ENCODE results near the gene MTERF2. TPM values are rescaled to one million over a fixed set of nuclear protein-coding genes. Genes with fewer than 3 reads are reported as not detected.

The MTERF2 gene
- total RNA-seq, 1 experiment from 2014 or later: 5.0 TPM

DNA sequence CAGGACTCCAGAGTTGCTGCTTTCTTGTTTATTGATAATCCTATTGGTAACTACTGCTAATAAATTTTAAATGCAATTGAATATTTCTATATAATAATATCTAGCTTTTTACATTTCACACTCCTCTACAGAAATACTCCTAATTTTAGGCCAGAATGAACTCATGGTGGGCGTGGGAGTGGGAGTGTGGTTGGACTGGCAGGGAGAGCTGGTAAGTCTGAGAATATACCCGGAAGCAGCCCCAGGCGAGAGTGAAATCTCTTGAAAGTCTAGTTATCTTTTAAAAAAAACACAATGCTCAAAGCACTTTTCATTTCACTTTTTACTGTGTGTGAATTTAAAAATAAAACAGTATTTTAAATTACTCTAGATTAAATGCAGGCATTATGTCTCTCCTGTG, 26.5 kb downstream of the MTERF2 start:
- Histone ChIP-seq H4K8ac (replicated peaks; ENCODE audit: insufficient read length, low read depth, low read length) (no peak overlapping the region), H4K91ac (ENCODE audit: insufficient read length, low read depth, low read length) (no peak overlapping the region), H3K4me1 (ENCODE audit: insufficient read depth, low read length) (no peaks in the 10 kb centered on the region), H3K9ac (ENCODE audit: extremely low read depth, insufficient read length, low read length) (no peak overlapping the region), H3K4ac (ENCODE audit: low read depth, low read length) (no peak overlapping the region), H3K27me3 (ENCODE audit: insufficient read depth, low read length) (no peaks in the 10 kb centered on the region; the same call in 1 of the 2 replicates), H2AFZ (ENCODE audit: low read length) (no peak overlapping the region), H3K4me2 (ENCODE audit: insufficient read depth, insufficient read length, low read length) (no peak overlapping the region), H3K18ac (ENCODE audit: insufficient read length, low read depth, low read length) (no peak overlapping the region), H2BK5ac (ENCODE audit: insufficient read length, low read length) (no peak overlapping the region), H3K79me2 (ENCODE audit: insufficient read depth, low read length) (0 out of 2 replicates have a peak, but pooled peaks cover 2% of the 10 kb centered on the region), H3K9me3 (ENCODE audit: control insufficient read depth, low read depth, low read length) (no peaks in the 10 kb centered on the region), H2BK15ac (ENCODE audit: low read depth, low read length) (no peak overlapping the region), H2BK12ac (ENCODE audit: insufficient read length, low read depth, low read length) (no peak overlapping the region), H3T11ph (ENCODE audit: low read length) (no peak overlapping the region), H2BK120ac (ENCODE audit: low read depth, low read length, poor library complexity, severe bottlenecking) (no peak overlapping the region), H4K20me1 (ENCODE audit: control insufficient read depth, insufficient read depth, insufficient read length) (no peaks in the 10 kb centered on the region), H3K27ac (ENCODE audit: insufficient read length, low read depth, low read length) (no peak overlapping the region), H3K56ac (ENCODE audit: insufficient read length, low read depth, low read length) (no peak overlapping the region), H4K5ac (ENCODE audit: insufficient read length, low read depth, low read length) (no peak overlapping the region), H3K14ac (ENCODE audit: insufficient read depth, low read length) (no peak overlapping the region), H3K23me2 (ENCODE audit: insufficient read length, low read depth, low read length, poor library complexity, severe bottlenecking) (peaks cover 10% of the 10 kb centered on the region), H2AK5ac (ENCODE audit: insufficient read length, low read length) (no peak overlapping the region), H3K79me1 (ENCODE audit: insufficient read depth, low read depth, low read length, poor library complexity, severe bottlenecking) (no peaks in the 10 kb centered on the region), H3K23ac (ENCODE audit: insufficient read length, low read depth, low read length) (no peak overlapping the region), H2BK20ac (ENCODE audit: low read depth, low read length, poor library complexity, severe bottlenecking) (no peak overlapping the region)
- Mint-ChIP-seq H3K9me3 (no peaks in the 10 kb centered on the region; a peak in 1 of 5 replicates), H3K27ac (no peak overlapping the region), H3K36me3 (ENCODE audit: insufficient read depth in 1 of 3, low read depth in 3 of 3) (no peaks in the 10 kb centered on the region), H3K4me3 (no peak overlapping the region), H3K4me1 (peaks cover 13% of the 10 kb centered on the region in 2 experiments), H3K27me3 (ENCODE audit: low read depth) (no peaks in the 10 kb centered on the region; the same call in 1 of the 2 replicates)
- WGBS (ENCODE audit: extremely low coverage, insufficient read length, low lambda C conversion rate): no CpG with 5 or more reads among the region's 3 CpGs
- TF ChIP-seq, protein P1, sequence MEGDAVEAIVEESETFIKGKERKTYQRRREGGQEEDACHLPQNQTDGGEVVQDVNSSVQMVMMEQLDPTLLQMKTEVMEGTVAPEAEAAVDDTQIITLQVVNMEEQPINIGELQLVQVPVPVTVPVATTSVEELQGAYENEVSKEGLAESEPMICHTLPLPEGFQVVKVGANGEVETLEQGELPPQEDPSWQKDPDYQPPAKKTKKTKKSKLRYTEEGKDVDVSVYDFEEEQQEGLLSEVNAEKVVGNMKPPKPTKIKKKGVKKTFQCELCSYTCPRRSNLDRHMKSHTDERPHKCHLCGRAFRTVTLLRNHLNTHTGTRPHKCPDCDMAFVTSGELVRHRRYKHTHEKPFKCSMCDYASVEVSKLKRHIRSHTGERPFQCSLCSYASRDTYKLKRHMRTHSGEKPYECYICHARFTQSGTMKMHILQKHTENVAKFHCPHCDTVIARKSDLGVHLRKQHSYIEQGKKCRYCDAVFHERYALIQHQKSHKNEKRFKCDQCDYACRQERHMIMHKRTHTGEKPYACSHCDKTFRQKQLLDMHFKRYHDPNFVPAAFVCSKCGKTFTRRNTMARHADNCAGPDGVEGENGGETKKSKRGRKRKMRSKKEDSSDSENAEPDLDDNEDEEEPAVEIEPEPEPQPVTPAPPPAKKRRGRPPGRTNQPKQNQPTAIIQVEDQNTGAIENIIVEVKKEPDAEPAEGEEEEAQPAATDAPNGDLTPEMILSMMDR (conservative IDR thresholded peaks at IDR 0.05): no peak
- DNase-seq: no peak

All from H9 (cell line).